Measurements from ENCODE around the gene KRTAP3-1. TPM values are rescaled to one million over a fixed set of nuclear protein-coding genes. Genes with fewer than 3 reads are reported as not detected.
"Not testable (repeated sequence)": the region's sequence is repeated elsewhere in the genome, so short reads cannot be mapped to it uniquely, and the experiment has no call there.

KRTAP3-1 gene
- not detected in 2 replicates for total RNA-seq

DNA sequence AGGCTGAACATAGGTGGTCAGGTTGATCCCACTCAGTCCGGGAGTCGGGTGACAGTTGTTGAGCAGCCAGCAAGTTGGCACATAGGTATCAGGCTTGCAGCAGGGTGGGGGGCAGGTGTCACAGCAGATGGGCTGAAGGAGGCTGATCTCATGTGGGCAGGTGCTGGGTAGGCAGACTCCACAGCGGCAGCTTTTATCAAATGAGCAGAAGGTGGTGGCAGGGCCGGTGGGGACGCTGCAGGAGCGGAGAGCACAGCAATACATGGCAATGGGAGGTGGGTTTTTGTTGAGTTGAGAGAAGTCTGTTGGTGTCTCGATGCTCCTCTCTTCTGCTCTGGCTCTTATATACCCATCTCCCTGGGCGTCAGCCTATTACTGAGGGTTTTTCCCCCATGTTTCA, at the start of gene KRTAP3-1:
Gene KRTAP3-1 (minus strand): TSS at position 318 of the 400 bp plus-strand sequence. CDS start 54 bp downstream, at position 264.
- no peak for DNase-seq (ENCODE audit: low read depth)
- Histone ChIP-seq H3K36me3 (ENCODE audit: control insufficient read depth, insufficient read depth, low read length) (no peaks in the 10 kb centered on the region), H3K4me3 (ENCODE audit: low read depth, low read length) (no peak within 1 kb of the TSS), H3K27me3 (ENCODE audit: control insufficient read depth, insufficient read depth, low read length) (no peaks in the 10 kb centered on the region)
- TF ChIP-seq, protein P1, sequence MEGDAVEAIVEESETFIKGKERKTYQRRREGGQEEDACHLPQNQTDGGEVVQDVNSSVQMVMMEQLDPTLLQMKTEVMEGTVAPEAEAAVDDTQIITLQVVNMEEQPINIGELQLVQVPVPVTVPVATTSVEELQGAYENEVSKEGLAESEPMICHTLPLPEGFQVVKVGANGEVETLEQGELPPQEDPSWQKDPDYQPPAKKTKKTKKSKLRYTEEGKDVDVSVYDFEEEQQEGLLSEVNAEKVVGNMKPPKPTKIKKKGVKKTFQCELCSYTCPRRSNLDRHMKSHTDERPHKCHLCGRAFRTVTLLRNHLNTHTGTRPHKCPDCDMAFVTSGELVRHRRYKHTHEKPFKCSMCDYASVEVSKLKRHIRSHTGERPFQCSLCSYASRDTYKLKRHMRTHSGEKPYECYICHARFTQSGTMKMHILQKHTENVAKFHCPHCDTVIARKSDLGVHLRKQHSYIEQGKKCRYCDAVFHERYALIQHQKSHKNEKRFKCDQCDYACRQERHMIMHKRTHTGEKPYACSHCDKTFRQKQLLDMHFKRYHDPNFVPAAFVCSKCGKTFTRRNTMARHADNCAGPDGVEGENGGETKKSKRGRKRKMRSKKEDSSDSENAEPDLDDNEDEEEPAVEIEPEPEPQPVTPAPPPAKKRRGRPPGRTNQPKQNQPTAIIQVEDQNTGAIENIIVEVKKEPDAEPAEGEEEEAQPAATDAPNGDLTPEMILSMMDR (IDR thresholded peaks at IDR 0.05; ENCODE audit: insufficient read depth, low read length, poor library complexity, severe bottlenecking) = no peak

DNA sequence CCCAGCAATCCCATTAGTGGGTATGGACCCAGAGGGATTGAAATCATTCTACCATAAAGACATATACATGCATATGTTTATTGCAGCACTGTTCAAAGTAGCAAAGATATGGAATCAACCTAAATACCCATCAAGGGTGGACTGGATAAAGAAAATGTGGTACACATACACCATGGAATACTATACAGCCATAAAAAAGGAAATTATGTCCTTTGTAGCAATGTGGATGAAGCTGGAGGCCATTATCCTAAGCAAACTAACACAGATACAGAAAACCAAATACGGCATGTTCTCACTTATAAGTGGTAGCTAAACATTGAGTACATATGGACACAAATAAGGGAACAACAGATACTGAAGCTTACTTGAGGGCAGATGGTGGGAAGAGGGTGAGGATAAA, 48.6 kb upstream of the KRTAP3-1 start:
- no peak for DNase-seq (ENCODE audit: low read depth)
- no peaks in the 10 kb centered on the region for H3K36me3 ChIP-seq (ENCODE audit: control insufficient read depth, insufficient read depth, low read length)
- TF ChIP-seq, protein P1 (IDR thresholded peaks at IDR 0.05; ENCODE audit: insufficient read depth, low read length, poor library complexity, severe bottlenecking) = no peak
- H3K4me3 ChIP-seq (ENCODE audit: low read depth, low read length) = no peak overlapping the region
- no peaks in the 10 kb centered on the region for H3K27me3 ChIP-seq (ENCODE audit: control insufficient read depth, insufficient read depth, low read length)

DNA sequence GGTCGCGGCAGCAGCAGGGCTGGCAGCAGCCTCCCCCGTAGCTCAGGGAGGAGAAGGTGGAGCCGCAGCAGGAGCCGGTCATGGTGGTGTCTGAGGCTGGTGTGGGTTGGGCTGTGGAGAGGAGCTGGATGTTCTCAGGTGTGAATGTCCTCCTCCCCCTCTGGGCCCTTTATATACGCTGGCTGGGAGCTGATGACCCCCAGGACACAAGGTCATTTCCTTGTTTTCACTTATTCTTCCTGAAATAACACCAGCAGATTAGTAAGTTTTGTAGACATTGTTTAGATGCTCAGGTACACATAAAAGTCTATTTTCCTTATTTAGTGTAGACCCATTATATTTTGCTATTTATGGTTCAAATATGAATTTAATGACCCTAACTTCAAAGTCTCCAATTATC, 46.2 kb upstream of the KRTAP3-1 start, which contains the start of gene KRTAP2-2:
Gene KRTAP2-2 (minus strand): TSS at position 101 of the 400 bp plus-strand sequence. CDS start 19 bp downstream, at position 82.
- not testable (repeated sequence) for H3K36me3 ChIP-seq (ENCODE audit: control insufficient read depth, insufficient read depth, low read length); DNase-seq (ENCODE audit: low read depth); H3K27me3 ChIP-seq (ENCODE audit: control insufficient read depth, insufficient read depth, low read length); H3K4me3 ChIP-seq (ENCODE audit: low read depth, low read length)

DNA sequence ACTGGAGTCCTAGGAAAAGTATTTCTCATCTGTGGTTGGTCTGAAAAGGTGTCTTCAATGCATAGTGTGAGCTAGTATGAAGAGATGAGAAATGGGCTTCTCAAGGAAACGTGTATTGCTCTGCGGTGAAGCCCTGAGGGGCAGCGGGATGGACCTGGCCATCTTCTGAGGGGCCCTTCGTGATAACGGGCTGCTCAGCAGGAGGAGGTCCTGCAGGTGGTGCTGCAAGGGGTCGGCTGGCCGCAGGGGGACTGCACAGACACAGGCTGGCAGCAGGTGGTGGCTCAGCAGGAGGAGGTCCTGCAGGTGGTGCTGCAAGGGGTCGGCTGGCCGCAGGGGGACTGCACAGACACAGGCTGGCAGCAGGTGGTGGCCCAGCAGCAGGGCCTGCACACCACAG, 45.6 kb upstream of the KRTAP3-1 start:
- not testable (repeated sequence) for H3K4me3 ChIP-seq (ENCODE audit: low read depth, low read length); H3K36me3 ChIP-seq (ENCODE audit: control insufficient read depth, insufficient read depth, low read length); DNase-seq (ENCODE audit: low read depth); H3K27me3 ChIP-seq (ENCODE audit: control insufficient read depth, insufficient read depth, low read length)

DNA sequence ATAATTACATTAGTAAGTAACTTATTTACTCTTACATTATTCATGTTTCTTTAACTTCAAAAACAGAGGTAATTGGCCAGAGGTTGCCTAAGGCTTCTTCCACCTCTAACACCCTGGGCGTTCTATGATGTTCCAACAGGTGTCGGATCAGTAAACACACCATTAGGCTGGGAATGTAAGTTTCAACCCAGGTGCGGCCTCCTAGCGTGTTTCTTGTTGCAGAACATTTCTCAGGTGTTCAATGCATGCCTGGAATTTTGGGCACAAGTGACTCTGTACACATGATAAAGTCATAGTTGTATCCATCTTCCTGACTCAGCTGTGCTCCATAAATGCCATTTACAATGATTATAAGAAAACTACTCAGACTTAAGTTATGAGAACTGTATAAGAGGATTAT, 45.1 kb upstream of the KRTAP3-1 start:
- Histone ChIP-seq H3K36me3 (ENCODE audit: control insufficient read depth, insufficient read depth, low read length) (no peaks in the 10 kb centered on the region), H3K4me3 (ENCODE audit: low read depth, low read length) (no peak overlapping the region), H3K27me3 (ENCODE audit: control insufficient read depth, insufficient read depth, low read length) (no peaks in the 10 kb centered on the region)
- no peak for DNase-seq (ENCODE audit: low read depth)
- TF ChIP-seq, protein P1 (IDR thresholded peaks at IDR 0.05; ENCODE audit: insufficient read depth, low read length, poor library complexity, severe bottlenecking) = no peak

DNA sequence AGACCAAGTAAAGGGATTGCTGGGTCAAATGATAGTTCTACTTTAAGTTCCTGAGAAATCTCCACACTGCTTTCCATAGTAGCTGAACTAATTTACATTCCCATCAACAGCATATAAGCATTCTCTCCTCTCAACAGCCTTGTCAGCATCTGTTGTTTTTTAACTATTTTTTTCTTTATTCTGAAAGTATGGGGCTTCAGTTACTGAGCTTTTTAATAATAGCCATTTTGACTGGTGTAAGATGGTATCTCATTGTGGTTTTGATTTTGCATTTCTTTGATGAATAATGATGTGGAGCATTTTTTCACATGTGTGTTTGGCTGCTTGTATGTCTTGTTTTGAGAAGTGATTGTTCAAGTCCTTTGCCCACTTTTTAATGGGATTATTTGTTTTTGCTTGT, 43.6 kb upstream of the KRTAP3-1 start:
- no peak overlapping the region for H3K4me3 ChIP-seq (ENCODE audit: low read depth, low read length)
- TF ChIP-seq, protein P1 (IDR thresholded peaks at IDR 0.05; ENCODE audit: insufficient read depth, low read length, poor library complexity, severe bottlenecking) = no peak
- H3K27me3 ChIP-seq (ENCODE audit: control insufficient read depth, insufficient read depth, low read length) = no peaks in the 10 kb centered on the region
- no peaks in the 10 kb centered on the region for H3K36me3 ChIP-seq (ENCODE audit: control insufficient read depth, insufficient read depth, low read length)
- DNase-seq (ENCODE audit: low read depth) = no peak

DNA sequence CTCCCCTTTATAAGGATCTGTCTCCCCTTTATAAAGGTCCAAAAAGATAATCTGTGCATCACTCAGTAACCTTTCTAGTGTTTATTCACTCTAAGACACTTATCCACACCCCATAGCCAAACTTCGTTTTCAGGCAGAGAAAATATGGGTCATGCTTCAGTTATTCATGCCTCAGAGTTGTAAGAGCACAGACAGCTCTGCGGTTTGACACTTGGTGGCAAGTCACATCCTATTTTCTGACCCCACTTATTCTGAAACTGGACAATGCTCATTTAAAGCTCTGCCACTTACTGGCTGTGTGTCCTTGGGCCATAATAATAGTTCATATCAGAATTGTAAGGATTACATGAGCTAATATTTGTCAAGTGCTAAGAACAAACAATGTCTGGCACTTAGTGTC, 40.2 kb upstream of the KRTAP3-1 start:
- Histone ChIP-seq H3K27me3 (ENCODE audit: control insufficient read depth, insufficient read depth, low read length) (no peaks in the 10 kb centered on the region), H3K4me3 (ENCODE audit: low read depth, low read length) (no peak overlapping the region), H3K36me3 (ENCODE audit: control insufficient read depth, insufficient read depth, low read length) (no peaks in the 10 kb centered on the region)
- TF ChIP-seq, protein P1 (IDR thresholded peaks at IDR 0.05; ENCODE audit: insufficient read depth, low read length, poor library complexity, severe bottlenecking) = no peak
- no peak for DNase-seq (ENCODE audit: low read depth)
